Right lobe of liver (tissue), 6 donors: Measurements from ENCODE around the gene MYO7B. TPM values are rescaled to one million over a fixed set of nuclear protein-coding genes. Genes with fewer than 3 reads are reported as not detected.

Experiments used
- ATAC-seq, 4 donors: fragments of 200-7000 bp; cut with Tn5 transposase; one replicate each; pipeline ENCODE4 v1.9.1; 2020; ENCODE audit warnings: mild to moderate bottlenecking in 4 of 4, moderate library complexity in 4 of 4
- DNase-seq, 3 donors: peaks; one replicate each; pipeline ENCODE4 v3.0.0-alpha.2; 2020
- H3K27ac ChIP-seq, 3 donors: fragments of 200-600 bp; one replicate each; pipeline ENCODE4 v1.8.0; 2022
- H3K27me3 ChIP-seq, 2 donors: fragments of 200-600 bp; one replicate each; pipeline ENCODE4 v1.8.0; 2022
- H3K36me3 ChIP-seq, 4 donors: fragments of 200-600 bp; sonication (generic) in 1 of 4; one replicate each; pipeline versions ENCODE4 v1.5.1 to v1.8.0; 2017 to 2022; ENCODE audit warnings: control low read depth in 1 of 4
- H3K4me1 ChIP-seq, 4 donors: fragments of 200-600 bp; sonication (generic) in 1 of 4; one replicate each; pipeline versions ENCODE4 v1.5.1 to v1.8.0; 2017 to 2022; ENCODE audit warnings: control low read depth in 1 of 4
- H3K4me3 ChIP-seq, 3 donors: fragments of 200-600 bp; one replicate each; pipeline ENCODE4 v1.8.0; 2022
- H3K9me3 ChIP-seq, 4 donors: fragments of 200-600 bp; sonication (generic) in 1 of 4; one replicate each; pipeline versions ENCODE4 v1.5.1 to v1.8.0; 2017 to 2022; ENCODE audit warnings: control low read depth in 1 of 4
- CTCF ChIP-seq, 4 donors: fragments of 200-600 bp in 3 of 4; fragments of 450-650 bp in 1 of 4; IDR thresholded peaks; one replicate each; pipeline versions ENCODE4 v1.5.1 to v1.8.0; 2016 to 2022; ENCODE audit warnings: antibody characterized with exemption in 4 of 4, mild to moderate bottlenecking in 2 of 4
- POLR2A ChIP-seq: fragments of 450-650 bp; IDR thresholded peaks from one replicate; pipeline ENCODE4 v1.6.1; 2017; ENCODE audit warnings: antibody characterized with exemption, mild to moderate bottlenecking
- WGBS: methylation state at CpG from one replicate; pipeline ENCODE4 v1.1.6; 2018; ENCODE audit warnings: low coverage, low lambda C conversion rate; ENCODE audit not compliant: insufficient coverage; ENCODE audit errors: missing lambda C conversion rate; 5-methylcytosine and 5-hydroxymethylcytosine counted together
- intact Hi-C, 2 donors: fragments of 100-400 bp; cut with DNase I; formaldehyde crosslinking; loops; one replicate each; pipeline versions ENCODE4 v1.11.2 to v1.14.1; 2022
- total RNA-seq, 6 experiments: library from RNA; depleted of rRNA in 2 of 6; stranded (reverse); fragments of >200 nt in 2 of 6; fragmentation: NEBNext Ultra II Directional in 3 of 6; extraction: Animal tissue kit (Norgen Biotek cat#: 25700) in 3 of 6; gene quantifications; one replicate each; pipeline versions ENCODE4 v1.1.0 to v1.2.4, GENCODE V29; 2016 to 2023
- donor health status: DM: no; HTN: yes; CAD: no.
- donor health status: DM: no; HTN: no; CAD: no.
- donor health status: DM: no; HTN: no; CAD: no.
- donor health status: DM: no; HTN: yes; CAD: no.
- donor health status: DM: no; HTN: yes; CAD: no.

The MYO7B gene
- total RNA-seq, 6 experiments from 2014 or later, result 0.21 to 2.7 (median 0.37) TPM; not detected in 1

GRCh38 chr2:127631997-127632581 lies 96.6 kb downstream of the MYO7B start:
- Histone ChIP-seq H3K27me3 (no peaks in the 10 kb centered on the region), H3K27ac (no peak overlapping the region), H3K4me3 (no peak overlapping the region), H3K36me3 (no peaks in the 10 kb centered on the region), H3K9me3 (no peaks in the 10 kb centered on the region), H3K4me1 (no peaks in the 10 kb centered on the region)
- ATAC-seq (no peak), DNase-seq (no peak)
- intact Hi-C loops, result no loop called here
- no CpG with 5 or more reads among the region's 17 CpGs for WGBS
- TF ChIP-seq POLR2A (no peak), CTCF (IDR thresholded peaks at IDR 0.05) (no peak)

GRCh38 chr2:127632592-127633489 lies 97.4 kb downstream of the MYO7B start:
- TF ChIP-seq POLR2A (no peak), CTCF (IDR thresholded peaks at IDR 0.05) (no peak)
- Histone ChIP-seq H3K4me3 (no peak overlapping the region), H3K27ac (no peak overlapping the region), H3K27me3 (no peaks in the 10 kb centered on the region), H3K9me3 (no peaks in the 10 kb centered on the region), H3K36me3 (no peaks in the 10 kb centered on the region), H3K4me1 (no peaks in the 10 kb centered on the region)
- no peak for ATAC-seq
- DNase-seq, result no peak
- intact Hi-C loops, result no loop called here
- WGBS, result 58% methylated on average over 8 of the region's 25 CpGs

- Histone ChIP-seq H3K9me3 (no peaks in the 10 kb centered on the region), H3K4me3 (no peak overlapping the region), H3K4me1 (no peaks in the 10 kb centered on the region), H3K36me3 (no peaks in the 10 kb centered on the region), H3K27me3 (no peaks in the 10 kb centered on the region), H3K27ac (no peak overlapping the region)
- TF ChIP-seq POLR2A (no peak), CTCF (IDR thresholded peaks at IDR 0.05) (no peak)
- ATAC-seq (no peak), DNase-seq (no peak)
- intact Hi-C loops, result no loop called here
- WGBS, result 72% methylated on average over 8 of the region's 9 CpGs
These were observed 98.1 kb downstream of the MYO7B start for GRCh38 chr2:127633556-127634065.

- H3K36me3 ChIP-seq, result no peaks in the 10 kb centered on the region
- no peak overlapping the region for H3K27ac ChIP-seq
- H3K9me3 ChIP-seq, result no peaks in the 10 kb centered on the region
- WGBS, result 73% methylated on average over 3 of the region's 16 CpGs
- TF ChIP-seq CTCF (IDR thresholded peaks at IDR 0.05) (no peak), POLR2A (no peak)
- ATAC-seq (no peak), DNase-seq (peak in 1 of 3 donors; percentile 26)
- H3K27me3 ChIP-seq, result no peaks in the 10 kb centered on the region
- H3K4me1 ChIP-seq, result no peaks in the 10 kb centered on the region
- intact Hi-C loops, result no loop called here
- no peak overlapping the region for H3K4me3 ChIP-seq
These were observed 98.7 kb downstream of the MYO7B start for GRCh38 chr2:127634066-127634617.
